ENCODE results near the gene COL9A1. TPM values are rescaled to one million over a fixed set of nuclear protein-coding genes. Genes with fewer than 3 reads are reported as not detected.

COL9A1 gene
- total RNA-seq, 4 donors from 2014 or later: not detected

DNA sequence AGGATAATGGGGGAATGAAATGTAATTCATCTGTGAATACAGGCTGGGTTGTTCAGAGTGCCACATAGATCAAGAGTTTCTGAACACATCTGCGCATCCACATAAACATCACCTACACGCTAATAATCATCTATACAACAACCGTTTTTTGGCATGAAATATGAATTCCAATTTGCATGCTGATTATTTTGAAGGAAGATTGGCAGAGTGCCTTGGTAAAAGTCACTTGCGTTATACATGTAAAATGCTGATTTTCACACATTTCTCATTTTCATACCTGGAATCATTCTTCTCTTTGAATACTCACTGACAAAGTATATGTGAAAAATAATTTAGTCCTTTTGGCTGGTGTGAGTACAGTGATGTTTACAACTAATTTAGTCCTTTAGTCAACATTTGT lies 17.7 kb downstream of the COL9A1 start:
- TF ChIP-seq CTCF (IDR thresholded peaks at IDR 0.05; ENCODE audit: low read depth): no peak

GRCh38 chr6:70282919-70283461 lies 19.9 kb downstream of the COL9A1 start:
- no peak for TF ChIP-seq CTCF (IDR thresholded peaks at IDR 0.05; ENCODE audit: low read depth)

DNA sequence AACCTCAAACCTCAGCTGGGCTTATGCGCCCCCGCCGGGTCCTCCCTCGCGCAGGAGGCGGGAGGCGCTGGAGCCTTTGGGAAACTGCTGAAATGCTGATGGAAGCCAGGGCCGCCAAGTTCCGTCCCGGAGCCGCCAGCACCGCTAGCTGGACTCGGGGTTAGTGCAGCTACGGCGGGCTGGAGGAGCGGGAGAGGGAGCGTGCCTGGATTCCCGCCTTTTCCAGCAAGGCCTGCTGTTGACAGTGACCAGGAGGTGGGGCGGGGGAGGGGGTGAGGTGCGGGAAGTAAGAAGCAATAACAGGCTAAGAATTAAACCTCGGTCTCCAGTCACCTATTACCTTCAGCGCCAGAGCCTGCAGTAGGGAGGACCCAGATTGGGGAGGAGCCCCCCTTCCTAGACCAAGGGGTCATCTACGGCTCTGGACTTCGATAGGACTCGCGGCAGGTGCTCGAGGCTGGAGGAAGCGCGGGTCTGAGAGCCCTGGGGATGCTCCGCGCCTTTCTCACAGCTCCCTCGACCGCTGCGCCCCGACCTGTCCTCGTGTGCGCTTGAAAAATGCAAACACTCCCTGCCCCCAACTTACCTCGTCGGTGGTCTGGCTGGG lies 20.5 kb downstream of the COL9A1 start:
- no peak for TF ChIP-seq CTCF (IDR thresholded peaks at IDR 0.05; ENCODE audit: low read depth)

DNA sequence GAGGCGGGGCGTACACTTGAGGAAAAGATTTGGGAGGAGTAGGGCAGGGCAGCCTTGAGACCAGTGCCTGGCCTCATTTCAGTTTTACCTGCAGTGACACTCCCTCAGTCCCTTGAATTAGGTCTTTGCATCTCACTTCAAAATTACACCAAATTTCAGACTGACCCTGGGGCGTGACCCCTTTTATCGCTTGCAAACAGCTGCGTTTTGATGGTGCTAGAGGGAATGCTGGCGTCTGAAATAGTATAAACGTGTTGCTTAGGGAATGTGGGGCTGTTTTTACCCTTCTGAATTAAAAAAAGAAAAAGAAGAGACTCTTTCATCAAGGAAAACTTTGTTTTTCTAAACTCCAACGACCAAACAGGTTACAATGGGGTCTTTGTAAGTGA lies 21.0 kb downstream of the COL9A1 start:
- no peak for TF ChIP-seq CTCF (IDR thresholded peaks at IDR 0.05; ENCODE audit: low read depth)

GRCh38 chr6:70280400-70280853 lies 22.5 kb downstream of the COL9A1 start:
- no peak for TF ChIP-seq CTCF (IDR thresholded peaks at IDR 0.05; ENCODE audit: low read depth)

- TF ChIP-seq CTCF (IDR thresholded peaks at IDR 0.05; ENCODE audit: low read depth): no peak
Observed at GRCh38 chr6:70277470-70277869, 25.4 kb downstream of the COL9A1 start.

DNA sequence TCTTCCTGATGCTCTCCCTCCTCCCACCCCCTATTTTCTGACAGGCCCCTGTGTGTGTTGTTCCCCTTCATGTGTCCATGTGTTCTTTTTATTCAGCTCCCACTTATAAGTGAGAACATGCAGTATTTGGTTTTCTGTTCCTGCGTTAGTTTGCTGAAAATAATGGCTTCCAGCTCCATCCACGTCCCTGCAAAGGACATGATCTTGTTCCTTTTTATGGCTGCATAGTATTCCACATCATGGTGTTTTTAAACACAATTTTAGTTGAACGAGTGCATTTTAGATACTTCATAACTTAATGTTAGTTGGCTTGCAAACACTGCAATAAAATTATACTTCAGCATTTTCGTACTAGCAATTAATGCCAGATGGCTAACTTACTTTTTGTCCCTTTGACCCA lies 28.5 kb downstream of the COL9A1 start:
- no peak for TF ChIP-seq CTCF (IDR thresholded peaks at IDR 0.05; ENCODE audit: low read depth)

Measured in subcutaneous adipose tissue (tissue), 4 donors.